Endothelial cell of umbilical vein (primary cell): ENCODE measurements around the gene ALDH8A1. TPM values are rescaled to one million over a fixed set of nuclear protein-coding genes. Genes with fewer than 3 reads are reported as not detected.

Experiments
- BruUV-seq: library from RNA; stranded (reverse); fragments of 400-500 nt; replicated peaks from 2 replicates; lab custom pipeline; 2021; lab: Mats Ljungman, UMichigan
- CTCF ChIA-PET: fragments of 300-600, 350-600 bp; sonication (Branson Sonifier 250); formaldehyde crosslinking; loops from one replicate; lab custom pipeline; 2021; ENCODE audit warnings: antibody characterized with exemption, inconsistent platforms; lab: Charles Lee
- POLR2A ChIA-PET: fragments of 300-600, 350-600 bp; sonication (Branson Sonifier 250); formaldehyde crosslinking; loops from one replicate; lab custom pipeline; 2021; ENCODE audit warnings: antibody characterized with exemption, inconsistent platforms; lab: Charles Lee
- DNase-seq: peaks from one replicate; pipeline ENCODE4 v3.0.0-alpha.2; 2011; ENCODE audit warnings: low read depth, low spot score
- FAIRE-seq: peaks from 2 replicates; lab custom pipeline; 2011; peaks lifted over from hg19 to GRCh38; lab: Jason Lieb, UNC
- H2AFZ ChIP-seq: 2 replicates; pipeline ENCODE4 v1.6.0; 2012; ENCODE audit warnings: low read depth, low read length, control low read depth, inconsistent platforms
- H3K27ac ChIP-seq: 2 replicates; pipeline ENCODE4 v1.5.1; 2011; ENCODE audit warnings: low read depth, mild to moderate bottlenecking, control low read depth, low read length, moderate library complexity; ENCODE audit not compliant: insufficient read depth
- H3K27me3 ChIP-seq, 2 experiments: 2 replicates each; pipeline versions ENCODE4 v1.6.0 to v1.6.1; 2011; ENCODE audit warnings: low read length in 2 of 2, mixed read lengths in 1 of 2; ENCODE audit not compliant: control insufficient read depth in 2 of 2, insufficient read depth in 2 of 2
- H3K36me3 ChIP-seq, 2 experiments: 2 replicates in 1 of 2; 3 replicates in 1 of 2; pipeline ENCODE4 v1.5.1; 2011; ENCODE audit warnings: low read length in 2 of 2, mild to moderate bottlenecking in 1 of 2, moderate library complexity in 1 of 2; ENCODE audit not compliant: control insufficient read depth in 2 of 2, insufficient read depth in 2 of 2; ENCODE audit errors: extremely low read depth in 1 of 2
- H3K4me1 ChIP-seq: 3 replicates; pipeline ENCODE4 v1.5.1; 2011; ENCODE audit warnings: mild to moderate bottlenecking, low read length; ENCODE audit not compliant: control insufficient read depth, insufficient read depth; ENCODE audit errors: extremely low read depth
- H3K4me2 ChIP-seq: 2 replicates; pipeline ENCODE4 v1.6.1; 2011; ENCODE audit warnings: low read length, control low read depth, mixed read lengths; ENCODE audit not compliant: insufficient read depth
- H3K4me3 ChIP-seq, 3 experiments: fragments of 200-600 bp in 1 of 3; sonication (generic), shearing (Covaris generic) in 1 of 3; replicated peaks in 1 of 3; 2 replicates each; pipeline ENCODE4 v1.5.1; 2011 to 2016; ENCODE audit warnings: control low read depth in 3 of 3, low read length in 3 of 3, mild to moderate bottlenecking in 2 of 3, inconsistent platforms in 1 of 3, low read depth in 1 of 3, moderate library complexity in 1 of 3; ENCODE audit not compliant: insufficient read depth in 1 of 3
- H3K79me2 ChIP-seq: 2 replicates; pipeline ENCODE4 v1.6.0; 2012; ENCODE audit warnings: low read length, inconsistent platforms; ENCODE audit not compliant: control insufficient read depth, insufficient read depth
- H3K9ac ChIP-seq: replicated peaks from 2 replicates; pipeline ENCODE3; 2011; ENCODE audit warnings: low read length, control low read depth; ENCODE audit not compliant: insufficient read depth; ENCODE audit errors: extremely low read depth
- H3K9me1 ChIP-seq: replicated peaks from 3 replicates; pipeline ENCODE4 v1.6.0; 2011; ENCODE audit warnings: mild to moderate bottlenecking, low read length; ENCODE audit not compliant: control insufficient read depth, insufficient read depth; ENCODE audit errors: extremely low read depth
- H3K9me3 ChIP-seq: replicated peaks from 2 replicates; pipeline ENCODE4 v1.5.1; 2012; ENCODE audit warnings: low read length, inconsistent platforms; ENCODE audit not compliant: control insufficient read depth, insufficient read depth
- H4K20me1 ChIP-seq: replicated peaks from 2 replicates; pipeline ENCODE3; 2011; ENCODE audit warnings: mild to moderate bottlenecking, low read length; ENCODE audit not compliant: control insufficient read depth, insufficient read depth; ENCODE audit errors: extremely low read depth
- EZH2 ChIP-seq: IDR thresholded peaks from 2 replicates; pipeline ENCODE4 v1.6.1; 2012; ENCODE audit warnings: borderline replicate concordance, low read depth, mild to moderate bottlenecking, moderate library complexity, low read length, inconsistent platforms; ENCODE audit not compliant: severe bottlenecking
- FOS ChIP-seq: IDR thresholded peaks from 2 replicates; pipeline ENCODE4 v1.6.1; 2011; ENCODE audit warnings: mild to moderate bottlenecking, low read length, moderate library complexity, borderline replicate concordance; ENCODE audit not compliant: insufficient read depth
- GATA2 ChIP-seq: IDR thresholded peaks from 2 replicates; pipeline ENCODE4 v1.7.0; 2011; ENCODE audit warnings: low read depth, mild to moderate bottlenecking, moderate library complexity, mixed read lengths, low read length; ENCODE audit not compliant: insufficient read length, insufficient read depth
- MAX ChIP-seq: IDR thresholded peaks from 2 replicates; pipeline ENCODE4 v1.6.1; 2011; ENCODE audit not compliant: insufficient read depth, insufficient read length
- MYC ChIP-seq: IDR thresholded peaks from one replicate; pipeline ENCODE4 v1.6.1; 2011; ENCODE audit warnings: mild to moderate bottlenecking, low read depth, low read length
- POLR2A ChIP-seq: IDR thresholded peaks from 2 replicates; pipeline ENCODE4 v1.6.1; 2012; ENCODE audit warnings: low read depth, mild to moderate bottlenecking, control low read depth, low read length
- dilution Hi-C: fragments of 300-500 bp; cut with MboI; formaldehyde crosslinking; loops from one replicate; pipeline ENCODE4 v1.15.0; 2019; ENCODE audit warnings: low sequenced_read_pairs; ENCODE audit not compliant: extremely low pct_ligation_motif_present
- intact Hi-C: fragments of 100-400 bp; cut with micrococcal nuclease; formaldehyde crosslinking; loops from one replicate; pipeline ENCODE4 v1.10.0; 2022
- polyA plus RNA-seq, 4 experiments: library from polyadenylated mRNA; depleted of rRNA in 3 of 4; stranded (reverse) in 3 of 4; unstranded in 1 of 4; fragments of >200 nt; gene quantifications; 2 replicates each; pipeline versions ENCODE4 v1.2.1 to v1.2.3, GENCODE V29; 2011 to 2012; ENCODE audit warnings: missing spikeins in 1 of 4
- total RNA-seq: library from RNA; stranded (reverse); gene quantifications from 2 replicates; pipeline ENCODE4 v1.2.3, GENCODE V29; 2021
- TF ChIP-seq, protein P1 (sequence below), 2 donors: IDR thresholded peaks; 1 replicate in 1 of 2; 2 replicates in 1 of 2; pipeline ENCODE4 v1.5.1; 2011; ENCODE audit warnings: low read length in 2 of 2, mild to moderate bottlenecking in 2 of 2, moderate library complexity in 2 of 2, control low read depth in 1 of 2, inconsistent platforms in 1 of 2, low read depth in 1 of 2; ENCODE audit not compliant: insufficient read depth in 1 of 2; ENCODE audit errors: extremely low read depth in 1 of 2

The ALDH8A1 gene
- total and polyA plus RNA-seq, 2 donors (not counting 3 experiments of a cell fraction or from before 2014, with no cell fraction given) = 0.08 to 0.95 TPM

DNA sequence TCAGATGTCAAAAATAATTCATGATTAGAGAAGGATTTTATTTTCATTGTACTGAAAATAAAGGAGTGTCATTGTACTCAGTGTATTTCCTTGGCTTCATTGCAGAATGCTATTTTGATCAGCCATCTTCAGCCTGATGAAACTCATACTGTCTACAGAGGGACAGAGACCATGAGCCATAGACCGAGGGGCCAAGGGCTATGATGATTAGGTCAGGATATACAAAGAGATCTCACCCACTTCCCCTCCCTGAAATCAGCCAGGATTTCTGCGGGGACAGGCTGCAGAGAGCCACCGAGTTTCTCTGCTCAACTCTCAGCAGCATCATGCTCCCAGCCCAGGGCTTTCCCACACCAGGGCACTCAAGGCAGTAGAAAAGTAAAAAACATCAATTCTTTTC is 47.0 kb downstream of the ALDH8A1 start:
- BruUV-seq = no TSS peak
- H3K27ac ChIP-seq = no peak overlapping the region
- H3K79me2 ChIP-seq = no peaks in the 10 kb centered on the region
- H3K27me3 ChIP-seq = no peaks in the 10 kb centered on the region
- H3K9me1 ChIP-seq = no peaks in the 10 kb centered on the region
- intact Hi-C loops (no loop called here), dilution Hi-C loops (no loop called here)
- no peak overlapping the region for H3K4me3 ChIP-seq
- POLR2A ChIA-PET = no interaction called here
- no peaks in the 10 kb centered on the region for H3K9me3 ChIP-seq
- no peaks in the 10 kb centered on the region for H3K36me3 ChIP-seq
- TF ChIP-seq FOS = no peak
- TF ChIP-seq GATA2 = no peak
- TF ChIP-seq, protein P1, sequence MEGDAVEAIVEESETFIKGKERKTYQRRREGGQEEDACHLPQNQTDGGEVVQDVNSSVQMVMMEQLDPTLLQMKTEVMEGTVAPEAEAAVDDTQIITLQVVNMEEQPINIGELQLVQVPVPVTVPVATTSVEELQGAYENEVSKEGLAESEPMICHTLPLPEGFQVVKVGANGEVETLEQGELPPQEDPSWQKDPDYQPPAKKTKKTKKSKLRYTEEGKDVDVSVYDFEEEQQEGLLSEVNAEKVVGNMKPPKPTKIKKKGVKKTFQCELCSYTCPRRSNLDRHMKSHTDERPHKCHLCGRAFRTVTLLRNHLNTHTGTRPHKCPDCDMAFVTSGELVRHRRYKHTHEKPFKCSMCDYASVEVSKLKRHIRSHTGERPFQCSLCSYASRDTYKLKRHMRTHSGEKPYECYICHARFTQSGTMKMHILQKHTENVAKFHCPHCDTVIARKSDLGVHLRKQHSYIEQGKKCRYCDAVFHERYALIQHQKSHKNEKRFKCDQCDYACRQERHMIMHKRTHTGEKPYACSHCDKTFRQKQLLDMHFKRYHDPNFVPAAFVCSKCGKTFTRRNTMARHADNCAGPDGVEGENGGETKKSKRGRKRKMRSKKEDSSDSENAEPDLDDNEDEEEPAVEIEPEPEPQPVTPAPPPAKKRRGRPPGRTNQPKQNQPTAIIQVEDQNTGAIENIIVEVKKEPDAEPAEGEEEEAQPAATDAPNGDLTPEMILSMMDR (IDR thresholded peaks at IDR 0.05; ENCODE audit: extremely low read depth in 1 of 2, insufficient read depth in 1 of 2, low read depth in 1 of 2, low read length in 2 of 2) = no peak
- no peak for TF ChIP-seq MAX
- TF ChIP-seq MYC = no peak
- no peak for TF ChIP-seq EZH2
- no peak for TF ChIP-seq POLR2A
- no peaks in the 10 kb centered on the region for H3K4me1 ChIP-seq
- FAIRE-seq = no peak
- CTCF ChIA-PET = interaction anchor here (1.0 kb wide), 1 partner anchor 37 kb away, joined by 5 read pairs; no protein-coding TSS in a partner anchor
- no peak overlapping the region for H3K4me2 ChIP-seq
- no peak for DNase-seq
- no peak overlapping the region for H3K9ac ChIP-seq
- H4K20me1 ChIP-seq = no peaks in the 10 kb centered on the region
- no peak overlapping the region for H2AFZ ChIP-seq
